D721Med (cell line): Measurements from ENCODE around the gene TGFBR2.

Experiments used
- DNase-seq: peaks from one replicate; pipeline ENCODE4 v3.0.0; 2011; ENCODE audit warnings: low spot score; ENCODE audit not compliant: insufficient read length
- FAIRE-seq: peaks from 2 replicates; lab custom pipeline; 2011; peaks lifted over from hg19 to GRCh38; lab: Jason Lieb, UNC
- TF ChIP-seq, protein P1 (sequence below): IDR thresholded peaks from 2 replicates; pipeline ENCODE4 v1.5.1; 2012; ENCODE audit warnings: mild to moderate bottlenecking, control low read depth; ENCODE audit not compliant: insufficient read depth; ENCODE audit errors: missing control alignments

The TGFBR2 gene

DNA sequence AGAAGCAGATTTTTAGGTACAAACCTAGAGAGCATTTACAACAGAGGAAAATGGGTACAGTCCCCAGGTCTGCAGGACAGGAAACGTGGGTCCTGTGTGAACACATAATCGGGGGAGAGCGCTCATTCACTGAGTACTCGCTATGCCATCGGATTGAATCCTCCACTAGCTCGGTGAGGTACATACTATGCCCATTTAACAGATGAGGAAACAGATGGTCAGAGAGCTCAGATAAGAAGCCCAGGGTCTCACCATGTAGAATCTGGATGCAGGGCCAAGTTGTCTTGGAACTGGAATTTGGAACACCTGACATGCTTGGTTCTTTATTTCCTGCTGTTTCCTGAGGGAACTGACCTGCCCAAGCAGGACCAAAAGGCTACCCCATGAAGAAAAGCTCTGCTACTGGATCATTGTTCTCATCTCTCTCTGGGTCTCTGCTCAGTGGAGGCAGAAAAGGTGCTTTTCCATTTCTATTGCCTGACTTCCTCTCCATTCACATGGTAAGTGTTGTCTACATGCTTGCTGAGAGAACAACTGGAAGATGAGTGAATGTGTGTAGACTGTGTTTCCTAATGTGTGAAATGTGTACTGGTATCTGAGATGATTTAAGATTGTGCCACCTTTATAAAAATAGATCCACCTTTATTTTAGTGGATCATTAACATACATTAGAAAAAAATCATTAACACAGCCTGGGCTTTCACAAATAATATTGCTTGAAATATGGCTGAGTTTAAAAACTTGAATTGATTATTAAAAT is 89.1 kb downstream of the TGFBR2 start:
- no peak for FAIRE-seq
- no peak for DNase-seq
- TF ChIP-seq, protein P1, sequence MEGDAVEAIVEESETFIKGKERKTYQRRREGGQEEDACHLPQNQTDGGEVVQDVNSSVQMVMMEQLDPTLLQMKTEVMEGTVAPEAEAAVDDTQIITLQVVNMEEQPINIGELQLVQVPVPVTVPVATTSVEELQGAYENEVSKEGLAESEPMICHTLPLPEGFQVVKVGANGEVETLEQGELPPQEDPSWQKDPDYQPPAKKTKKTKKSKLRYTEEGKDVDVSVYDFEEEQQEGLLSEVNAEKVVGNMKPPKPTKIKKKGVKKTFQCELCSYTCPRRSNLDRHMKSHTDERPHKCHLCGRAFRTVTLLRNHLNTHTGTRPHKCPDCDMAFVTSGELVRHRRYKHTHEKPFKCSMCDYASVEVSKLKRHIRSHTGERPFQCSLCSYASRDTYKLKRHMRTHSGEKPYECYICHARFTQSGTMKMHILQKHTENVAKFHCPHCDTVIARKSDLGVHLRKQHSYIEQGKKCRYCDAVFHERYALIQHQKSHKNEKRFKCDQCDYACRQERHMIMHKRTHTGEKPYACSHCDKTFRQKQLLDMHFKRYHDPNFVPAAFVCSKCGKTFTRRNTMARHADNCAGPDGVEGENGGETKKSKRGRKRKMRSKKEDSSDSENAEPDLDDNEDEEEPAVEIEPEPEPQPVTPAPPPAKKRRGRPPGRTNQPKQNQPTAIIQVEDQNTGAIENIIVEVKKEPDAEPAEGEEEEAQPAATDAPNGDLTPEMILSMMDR = no peak

DNA sequence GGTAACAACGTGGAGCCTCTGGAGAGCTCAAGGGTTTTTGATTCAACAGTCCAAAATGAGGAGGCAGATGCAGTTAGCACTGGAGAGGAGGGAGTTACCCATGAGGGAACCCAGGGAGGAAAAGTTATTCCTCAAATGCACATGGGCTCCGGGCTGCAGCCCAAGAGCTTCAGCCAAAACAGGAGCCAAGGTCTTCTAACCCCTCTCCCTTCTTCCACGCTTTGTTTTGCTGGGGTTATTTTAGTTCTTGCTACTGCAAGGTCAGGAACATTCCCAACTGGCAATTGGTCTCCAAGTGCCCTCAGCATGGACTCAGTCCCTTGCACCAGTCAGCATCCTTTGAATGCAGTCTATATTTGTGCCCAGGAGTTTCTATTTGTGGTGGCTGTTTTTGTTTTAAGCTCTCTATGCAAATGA is 90.0 kb downstream of the TGFBR2 start:
- TF ChIP-seq, protein P1 = no peak
- DNase-seq (no peak), FAIRE-seq (no peak)

DNA sequence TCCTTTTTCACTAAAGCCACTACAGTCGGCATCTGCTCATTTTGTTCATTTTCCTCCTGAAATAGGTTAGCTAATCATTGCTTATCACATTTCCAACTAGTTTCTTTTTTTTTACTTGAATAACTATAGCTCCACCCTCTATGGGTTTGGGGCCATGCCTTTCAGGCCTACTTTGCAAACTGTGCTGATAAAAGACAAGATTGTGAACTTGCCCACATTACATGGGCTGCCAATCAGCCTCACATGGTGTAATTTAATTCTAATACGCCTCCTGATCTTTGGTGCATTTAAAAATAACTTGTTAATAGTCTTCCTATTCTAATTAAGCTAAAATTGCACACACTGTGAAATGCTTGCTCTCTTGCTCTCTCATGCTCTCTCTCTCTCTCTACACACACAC is 90.5 kb downstream of the TGFBR2 start:
- TF ChIP-seq, protein P1 = no peak
- DNase-seq (no peak), FAIRE-seq (no peak)

DNA sequence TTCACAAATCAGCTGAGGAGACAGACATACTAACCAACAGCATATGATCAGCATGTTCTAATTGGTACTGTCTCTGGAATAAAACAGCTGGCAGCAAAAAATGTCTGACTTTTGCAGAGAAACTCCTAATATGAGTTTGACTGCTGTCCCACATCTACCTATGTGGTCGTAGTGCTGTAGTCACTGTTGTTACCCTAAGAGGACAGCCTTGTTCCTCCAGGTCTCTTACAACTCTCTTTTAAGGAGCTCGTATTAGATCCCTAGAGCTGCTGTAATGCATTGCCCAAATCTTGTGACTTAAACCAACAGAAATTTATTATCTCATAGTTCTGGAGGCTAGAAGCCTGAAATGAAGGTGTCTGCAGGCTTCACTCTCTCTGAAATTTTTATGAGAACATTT is 92.1 kb downstream of the TGFBR2 start:
- no peak for DNase-seq
- no peak for FAIRE-seq
- TF ChIP-seq, protein P1 = no peak

DNA sequence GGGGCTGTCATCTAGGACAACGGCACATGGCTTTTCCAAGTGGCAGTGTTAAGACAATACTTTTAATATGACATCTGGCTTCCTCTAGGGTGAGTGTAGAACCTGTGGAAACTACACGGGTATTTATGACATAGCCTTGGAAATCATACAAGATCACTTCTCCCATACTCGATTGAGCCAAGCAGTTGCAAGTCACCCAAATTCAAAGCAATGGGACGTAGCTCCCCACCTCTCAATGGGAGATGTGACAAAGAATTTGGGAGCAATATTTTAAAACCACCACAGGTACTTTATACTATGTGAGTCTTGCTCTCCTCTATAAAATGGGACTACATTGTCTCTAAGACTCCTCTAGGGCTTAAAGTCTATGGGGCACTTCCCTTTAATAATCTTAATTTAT is 93.5 kb downstream of the TGFBR2 start:
- TF ChIP-seq, protein P1 = no peak
- DNase-seq (no peak), FAIRE-seq (no peak)

DNA sequence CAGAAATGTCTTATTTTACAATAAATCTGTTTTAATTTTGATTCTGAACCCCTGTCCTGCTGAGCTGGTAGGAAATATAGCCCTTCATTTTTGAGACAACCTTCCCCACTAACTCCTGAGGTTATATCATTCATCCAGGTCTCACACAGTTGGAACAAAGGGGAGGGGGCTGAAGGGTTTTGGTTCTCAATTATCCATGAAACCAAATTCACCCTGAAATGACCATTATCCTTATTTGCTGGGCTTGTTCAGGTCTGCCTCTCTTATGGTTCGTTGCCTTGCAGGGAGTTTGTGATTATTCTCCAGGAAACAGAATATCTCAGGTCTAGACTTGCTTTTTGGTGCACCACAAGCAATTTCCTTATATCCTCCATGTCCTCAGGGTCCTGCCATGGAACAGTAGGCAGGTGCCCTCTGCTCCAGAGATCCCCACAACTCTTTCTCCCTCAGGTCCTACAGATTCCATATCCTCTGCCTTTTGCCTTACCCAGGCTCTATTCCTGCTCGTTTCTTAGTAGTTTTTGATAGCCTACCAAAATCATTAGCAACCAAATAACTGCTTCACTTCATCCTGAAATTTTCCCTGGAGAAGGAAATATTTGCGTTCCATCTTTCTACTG is 94.4 kb downstream of the TGFBR2 start:
- no peak for FAIRE-seq
- DNase-seq = no peak
- TF ChIP-seq, protein P1 = no peak
